ENCODE data around the gene DMRTA2. TPM values are rescaled to one million over a fixed set of nuclear protein-coding genes. Genes with fewer than 3 reads are reported as not detected.
A peak's percentile ranks its signal among the peaks of the same experiment; 100 is the strongest.

Gene DMRTA2
- total RNA-seq (ENCODE audit: low replicate concordance) = 0.18 TPM in 1 of 2 replicates, not detected in the other

DNA sequence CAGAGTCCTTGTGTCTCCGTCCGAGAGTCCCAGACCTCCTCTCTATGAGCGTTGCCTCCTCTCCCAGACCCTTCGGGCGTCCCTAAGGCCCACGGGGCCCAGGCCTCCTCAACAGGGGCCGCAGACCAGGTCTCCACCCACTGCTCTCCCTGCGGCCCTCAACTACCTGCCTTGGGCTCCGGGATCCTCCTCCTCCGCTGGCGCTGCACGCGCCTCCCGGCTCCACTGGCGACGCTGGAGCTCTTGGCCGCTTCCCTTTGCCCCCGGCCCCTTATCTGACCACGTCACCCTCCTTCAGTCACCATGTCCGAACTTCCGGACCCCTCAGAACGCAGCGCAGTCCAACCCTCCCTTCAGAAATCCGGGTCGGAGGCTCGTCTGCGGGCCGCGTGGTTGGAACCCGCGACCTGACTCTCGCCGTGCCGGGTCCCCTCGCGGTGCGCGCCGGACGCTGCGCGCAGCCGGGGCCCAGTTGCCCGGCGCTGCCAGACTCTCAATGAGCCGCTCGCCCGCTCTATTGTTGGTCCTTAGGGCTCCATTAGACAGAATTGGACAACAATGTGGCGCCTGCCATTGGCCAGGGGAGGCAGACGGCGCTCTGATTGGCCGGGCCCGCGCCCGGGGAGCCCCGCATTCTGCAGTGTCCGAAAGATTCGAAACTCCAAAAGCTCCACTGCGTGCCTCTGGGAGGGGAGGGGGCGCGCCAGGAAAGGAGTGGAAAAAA, at the start of gene DMRTA2:
DMRTA2 (minus strand) TSS at position 498 of the 724 bp plus-strand sequence. CDS start 1,907 bp downstream, outside the sequence.
- TF ChIP-seq, protein P1, sequence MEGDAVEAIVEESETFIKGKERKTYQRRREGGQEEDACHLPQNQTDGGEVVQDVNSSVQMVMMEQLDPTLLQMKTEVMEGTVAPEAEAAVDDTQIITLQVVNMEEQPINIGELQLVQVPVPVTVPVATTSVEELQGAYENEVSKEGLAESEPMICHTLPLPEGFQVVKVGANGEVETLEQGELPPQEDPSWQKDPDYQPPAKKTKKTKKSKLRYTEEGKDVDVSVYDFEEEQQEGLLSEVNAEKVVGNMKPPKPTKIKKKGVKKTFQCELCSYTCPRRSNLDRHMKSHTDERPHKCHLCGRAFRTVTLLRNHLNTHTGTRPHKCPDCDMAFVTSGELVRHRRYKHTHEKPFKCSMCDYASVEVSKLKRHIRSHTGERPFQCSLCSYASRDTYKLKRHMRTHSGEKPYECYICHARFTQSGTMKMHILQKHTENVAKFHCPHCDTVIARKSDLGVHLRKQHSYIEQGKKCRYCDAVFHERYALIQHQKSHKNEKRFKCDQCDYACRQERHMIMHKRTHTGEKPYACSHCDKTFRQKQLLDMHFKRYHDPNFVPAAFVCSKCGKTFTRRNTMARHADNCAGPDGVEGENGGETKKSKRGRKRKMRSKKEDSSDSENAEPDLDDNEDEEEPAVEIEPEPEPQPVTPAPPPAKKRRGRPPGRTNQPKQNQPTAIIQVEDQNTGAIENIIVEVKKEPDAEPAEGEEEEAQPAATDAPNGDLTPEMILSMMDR (IDR thresholded peaks at IDR 0.05; ENCODE audit: insufficient read depth, low read length) = no peak
- DNase-seq (ENCODE audit: low read depth) = no peak
- no peak within 1 kb of the TSS for H3K4me3 ChIP-seq (ENCODE audit: low read depth, low read length)

DNA sequence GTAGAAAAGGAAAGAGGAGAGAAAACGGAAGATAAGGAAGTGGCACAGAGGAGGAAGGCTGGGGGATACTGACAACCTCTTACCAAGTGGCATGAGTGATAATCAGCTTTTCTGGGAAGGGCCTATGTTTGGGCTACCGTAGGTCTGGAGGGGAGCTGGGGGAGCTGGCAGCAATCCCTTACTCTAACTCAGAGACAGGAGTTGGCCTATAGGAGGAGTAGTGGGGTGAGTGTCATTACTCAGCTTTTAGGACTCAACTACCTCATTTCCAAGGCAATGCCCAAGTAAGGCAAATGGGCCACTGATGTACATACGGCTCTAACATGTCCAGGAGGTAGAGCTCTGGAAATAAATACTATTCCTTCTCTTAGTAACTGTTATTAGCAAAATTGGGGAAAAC, 48.7 kb upstream of the DMRTA2 start:
- no peak for DNase-seq (ENCODE audit: low read depth)
- TF ChIP-seq, protein P1 (IDR thresholded peaks at IDR 0.05; ENCODE audit: insufficient read depth, low read length) = no peak
- H3K4me3 ChIP-seq (ENCODE audit: low read depth, low read length) = no peak overlapping the region

DNA sequence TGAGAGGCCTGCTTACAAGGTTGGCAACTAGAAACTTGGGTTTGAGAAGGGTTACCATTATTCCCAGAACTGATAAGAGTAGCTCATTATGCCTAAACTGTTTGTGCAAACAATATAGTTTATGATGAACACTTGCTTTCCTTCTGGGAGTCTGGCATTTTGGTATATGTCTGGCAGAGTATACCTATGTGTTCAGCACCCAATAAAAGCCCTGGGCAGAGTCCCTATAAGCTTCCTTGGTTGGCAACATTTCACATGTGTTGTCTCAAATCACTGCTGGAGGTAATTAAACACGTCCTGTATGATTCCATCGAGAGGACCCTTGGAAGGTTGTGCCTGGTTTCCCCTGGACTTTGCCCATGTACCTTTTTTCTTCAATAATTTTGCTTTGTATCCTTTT, 39.7 kb upstream of the DMRTA2 start:
- TF ChIP-seq, protein P1 (IDR thresholded peaks at IDR 0.05; ENCODE audit: insufficient read depth, low read length) = no peak
- no peak overlapping the region for H3K4me3 ChIP-seq (ENCODE audit: low read depth, low read length)
- no peak for DNase-seq (ENCODE audit: low read depth)

DNA sequence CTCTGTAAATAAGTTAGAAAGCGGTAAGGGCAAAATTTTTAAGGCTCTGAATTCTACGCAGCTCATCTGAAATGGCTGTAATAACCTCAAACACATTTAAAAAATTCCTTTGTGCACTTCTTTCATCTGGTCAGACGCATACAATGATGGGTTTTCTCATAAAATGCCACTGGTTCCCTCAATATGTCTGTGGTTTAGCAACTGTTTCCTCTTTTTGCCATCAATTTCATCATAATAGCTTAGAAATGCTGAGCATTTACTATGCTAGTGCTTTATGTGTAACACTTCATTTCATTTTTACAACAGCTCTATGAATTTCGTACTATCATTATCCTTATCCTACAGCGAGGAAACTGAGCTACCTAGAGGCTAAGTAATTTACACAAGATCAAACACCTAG, 35.3 kb upstream of the DMRTA2 start:
- TF ChIP-seq, protein P1 (IDR thresholded peaks at IDR 0.05; ENCODE audit: insufficient read depth, low read length) = no peak
- no peak overlapping the region for H3K4me3 ChIP-seq (ENCODE audit: low read depth, low read length)
- DNase-seq (ENCODE audit: low read depth) = peak; percentile 2

DNA sequence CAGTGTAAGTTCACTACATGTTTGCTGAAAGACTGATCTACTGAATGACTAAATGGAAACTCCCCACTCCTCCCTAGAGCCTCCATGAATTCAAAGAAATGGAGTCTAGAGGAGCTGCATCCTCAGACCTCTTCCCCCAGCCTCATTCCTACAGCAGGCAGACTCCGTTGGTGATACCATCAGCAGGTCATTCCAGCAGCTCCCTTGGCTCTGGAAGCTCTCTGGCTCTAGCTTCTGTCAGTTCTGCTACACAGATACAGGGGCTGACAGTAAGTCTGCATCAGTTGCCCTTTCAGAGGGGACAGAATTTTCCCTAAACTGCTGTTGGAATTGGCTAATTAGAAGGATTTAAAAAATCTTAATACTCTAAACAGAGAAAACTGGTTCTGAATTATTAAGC, 31.7 kb upstream of the DMRTA2 start:
- TF ChIP-seq, protein P1 (IDR thresholded peaks at IDR 0.05; ENCODE audit: insufficient read depth, low read length) = no peak
- no peak for DNase-seq (ENCODE audit: low read depth)
- no peak overlapping the region for H3K4me3 ChIP-seq (ENCODE audit: low read depth, low read length)

DNA sequence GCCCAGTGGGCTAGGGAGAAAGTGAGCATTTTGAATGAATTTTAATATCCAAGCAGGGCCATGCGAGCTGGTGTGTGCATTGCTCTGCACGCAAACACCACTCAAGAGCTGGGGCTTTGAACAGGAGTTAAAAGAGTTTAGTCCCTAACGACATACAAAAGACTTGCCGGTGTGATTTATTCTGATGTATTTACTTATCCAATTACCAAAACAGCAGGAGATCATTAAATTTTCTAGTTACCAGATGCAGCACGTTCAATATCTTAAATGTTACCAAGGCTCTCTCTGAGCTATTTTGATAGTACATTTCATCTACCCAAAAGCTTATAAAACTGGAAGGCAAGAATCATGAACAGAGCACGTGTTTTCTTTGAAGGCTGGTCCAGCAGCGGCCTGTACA, 30.0 kb upstream of the DMRTA2 start:
- no peak for DNase-seq (ENCODE audit: low read depth)
- H3K4me3 ChIP-seq (ENCODE audit: low read depth, low read length) = no peak overlapping the region
- TF ChIP-seq, protein P1 (IDR thresholded peaks at IDR 0.05; ENCODE audit: insufficient read depth, low read length) = no peak

DNA sequence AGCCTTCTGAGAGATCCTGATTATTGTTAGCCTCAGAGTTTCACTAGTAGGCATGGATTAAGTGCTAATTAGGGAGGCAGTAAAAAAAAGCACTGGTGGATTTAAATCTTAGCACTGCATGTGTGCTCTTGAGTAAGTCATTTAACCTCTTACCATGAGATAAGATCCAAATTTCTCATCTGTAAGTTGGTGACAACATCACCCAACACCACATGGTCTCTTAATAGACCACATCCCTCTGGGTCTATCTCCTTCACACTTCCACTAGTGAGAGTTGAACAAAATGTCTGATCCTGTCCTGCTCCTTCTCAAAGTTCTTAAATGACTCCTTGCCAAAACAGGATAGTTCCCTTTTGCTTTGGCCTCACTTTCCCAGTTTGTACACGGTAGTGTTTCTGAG, 29.5 kb upstream of the DMRTA2 start:
- no peak for DNase-seq (ENCODE audit: low read depth)

More for the DNA sequence above, 29.5 kb upstream of the DMRTA2 start:
- TF ChIP-seq, protein P1 (IDR thresholded peaks at IDR 0.05; ENCODE audit: insufficient read depth, low read length) = no peak
- no peak overlapping the region for H3K4me3 ChIP-seq (ENCODE audit: low read depth, low read length)
